ENCODE results near the gene CYP2C18. TPM values are rescaled to one million over a fixed set of nuclear protein-coding genes. Genes with fewer than 3 reads are reported as not detected.

The CYP2C18 gene
- polyA plus RNA-seq, 1 donor (not counting 4 experiments of a cell fraction or from before 2014, with no cell fraction given) = 0.28 TPM

DNA sequence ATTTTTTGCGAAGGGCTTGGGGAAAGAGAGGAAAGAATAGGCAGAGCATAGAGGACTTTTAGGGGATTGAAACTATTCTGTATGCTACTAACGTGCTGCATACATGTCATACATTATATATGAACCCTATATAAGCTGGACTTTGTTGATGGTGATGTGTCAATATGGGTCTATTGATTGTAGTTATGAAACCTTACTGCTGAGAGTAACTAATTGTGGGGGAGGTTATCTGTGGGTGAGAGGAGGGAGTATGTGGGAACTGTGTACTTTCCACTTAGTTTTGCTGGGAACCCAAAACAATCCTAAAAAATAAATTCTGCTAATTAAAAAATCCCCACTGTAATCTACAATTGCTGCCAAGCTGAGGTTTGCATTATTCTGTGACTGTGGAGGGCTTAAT is 63.6 kb downstream of the CYP2C18 start:
- Histone ChIP-seq H3K4me2 (ENCODE audit: control insufficient read depth, extremely low read depth, insufficient read depth, low read depth, low read length) (no peak overlapping the region), H3K79me2 (ENCODE audit: control insufficient read depth, insufficient read depth, low read length) (no peaks in the 10 kb centered on the region), H3K4me1 (ENCODE audit: control insufficient read depth, extremely low read depth, insufficient read depth, low read length) (no peaks in the 10 kb centered on the region), H3K27ac (ENCODE audit: control insufficient read depth, insufficient read depth, low read length) (no peak overlapping the region), H3K9me3 (ENCODE audit: control insufficient read depth, low read depth, low read length) (no peaks in the 10 kb centered on the region), H4K20me1 (ENCODE audit: control insufficient read depth, extremely low read depth, insufficient read depth, low read length) (no peaks in the 10 kb centered on the region), H3K4me3 (ENCODE audit: control insufficient read depth in 2 of 3, extremely low read depth in 1 of 3, insufficient read depth in 2 of 3, low read depth in 1 of 3, low read length in 3 of 3) (no peak overlapping the region), H3K36me3 (ENCODE audit: control insufficient read depth in 2 of 2, extremely low read depth in 1 of 2, insufficient read depth in 2 of 2, low read length in 2 of 2) (no peaks in the 10 kb centered on the region), H3K9me1 (ENCODE audit: control insufficient read depth, extremely low read depth, insufficient read depth, low read length) (no peaks in the 10 kb centered on the region), H2AFZ (ENCODE audit: control insufficient read depth, low read length) (no peak overlapping the region), H3K27me3 (ENCODE audit: control insufficient read depth, extremely low read depth, insufficient read depth, low read length) (no peaks in the 10 kb centered on the region), H3K9ac (ENCODE audit: control insufficient read depth, extremely low read depth, insufficient read depth, low read length) (no peak overlapping the region)
- TF ChIP-seq EZH2 (IDR thresholded peaks at IDR 0.05; ENCODE audit: low read length) (no peak), CTCF (optimal IDR thresholded peaks at IDR 0.05 in 1 of 3, IDR thresholded peaks at IDR 0.05 in 1 of 3, conservative IDR thresholded peaks at IDR 0.05 in 1 of 3; ENCODE audit: extremely low read depth in 1 of 3, insufficient read depth in 2 of 3, low read length in 3 of 3) (no peak)
- FAIRE-seq = no peak
- dilution Hi-C loops (cut with MboI; ENCODE audit: extremely low pct_ligation_motif_present, low sequenced_read_pairs) = no loop called here
- DNase-seq (ENCODE audit: low read depth, low spot score) = no peak

- Histone ChIP-seq H3K27me3 (ENCODE audit: control insufficient read depth, extremely low read depth, insufficient read depth, low read length) (no peaks in the 10 kb centered on the region), H3K4me2 (ENCODE audit: control insufficient read depth, extremely low read depth, insufficient read depth, low read depth, low read length) (no peak overlapping the region), H3K36me3 (ENCODE audit: control insufficient read depth in 2 of 2, extremely low read depth in 1 of 2, insufficient read depth in 2 of 2, low read length in 2 of 2) (no peaks in the 10 kb centered on the region), H2AFZ (ENCODE audit: control insufficient read depth, low read length) (no peak overlapping the region), H3K4me3 (ENCODE audit: control insufficient read depth in 2 of 3, extremely low read depth in 1 of 3, insufficient read depth in 2 of 3, low read depth in 1 of 3, low read length in 3 of 3) (no peak overlapping the region), H4K20me1 (ENCODE audit: control insufficient read depth, extremely low read depth, insufficient read depth, low read length) (no peaks in the 10 kb centered on the region), H3K9ac (ENCODE audit: control insufficient read depth, extremely low read depth, insufficient read depth, low read length) (no peak overlapping the region), H3K4me1 (ENCODE audit: control insufficient read depth, extremely low read depth, insufficient read depth, low read length) (no peaks in the 10 kb centered on the region), H3K9me3 (ENCODE audit: control insufficient read depth, low read depth, low read length) (no peaks in the 10 kb centered on the region), H3K79me2 (ENCODE audit: control insufficient read depth, insufficient read depth, low read length) (no peaks in the 10 kb centered on the region), H3K9me1 (ENCODE audit: control insufficient read depth, extremely low read depth, insufficient read depth, low read length) (no peaks in the 10 kb centered on the region), H3K27ac (ENCODE audit: control insufficient read depth, insufficient read depth, low read length) (no peak overlapping the region)
- dilution Hi-C loops (cut with MboI; ENCODE audit: extremely low pct_ligation_motif_present, low sequenced_read_pairs) = no loop called here
- FAIRE-seq (no peak), DNase-seq (ENCODE audit: low read depth, low spot score) (no peak)
- no peak for TF ChIP-seq CTCF (optimal IDR thresholded peaks at IDR 0.05 in 1 of 3, IDR thresholded peaks at IDR 0.05 in 1 of 3, conservative IDR thresholded peaks at IDR 0.05 in 1 of 3; ENCODE audit: extremely low read depth in 1 of 3, insufficient read depth in 2 of 3, low read length in 3 of 3)
- no peak for TF ChIP-seq EZH2 (IDR thresholded peaks at IDR 0.05; ENCODE audit: low read length)
These were observed 64.3 kb downstream of the CYP2C18 start for GRCh38 chr10:94747838-94748237.
